NCI-H128 (cell line): ENCODE measurements around the gene PKMYT1.

ENCODE experiments used
- DNase-seq: peaks from one replicate; lab custom pipeline; 2025; ENCODE audit not compliant: unreplicated experiment; lab: John Stamatoyannopoulos, UW

Gene PKMYT1

DNA sequence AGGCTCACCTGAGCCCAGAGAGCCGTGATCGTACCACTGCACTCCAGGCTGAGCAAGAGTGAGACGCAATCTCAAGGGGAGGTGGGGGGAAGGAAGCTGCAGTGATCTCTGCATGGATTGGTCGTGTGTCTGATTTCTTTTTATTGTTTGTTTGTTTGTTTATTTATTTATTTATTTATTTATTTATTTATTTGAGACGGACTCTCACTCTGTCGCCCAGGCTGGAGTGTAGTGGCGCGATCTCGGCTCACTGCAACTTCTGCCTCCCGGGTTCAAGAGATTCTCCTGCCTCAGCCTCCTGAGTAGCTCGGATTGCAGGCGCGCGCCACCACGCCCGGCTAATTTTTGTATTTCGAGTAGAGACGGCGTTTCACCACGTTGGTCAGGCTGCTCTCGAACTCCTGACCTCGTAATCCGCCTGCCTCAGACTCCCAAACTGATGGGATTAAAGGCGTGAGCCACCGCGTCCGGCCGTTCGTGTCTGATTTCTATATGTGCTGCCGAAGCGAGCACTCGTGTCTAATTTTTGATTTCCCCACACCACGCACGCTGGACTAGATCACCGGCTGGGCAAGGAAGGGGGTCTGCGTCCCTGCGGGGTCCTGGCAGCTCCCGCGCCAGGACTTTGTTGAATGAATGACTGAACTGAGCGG lies 39.5 kb upstream of the PKMYT1 start:
- DNase-seq, result no peak

DNA sequence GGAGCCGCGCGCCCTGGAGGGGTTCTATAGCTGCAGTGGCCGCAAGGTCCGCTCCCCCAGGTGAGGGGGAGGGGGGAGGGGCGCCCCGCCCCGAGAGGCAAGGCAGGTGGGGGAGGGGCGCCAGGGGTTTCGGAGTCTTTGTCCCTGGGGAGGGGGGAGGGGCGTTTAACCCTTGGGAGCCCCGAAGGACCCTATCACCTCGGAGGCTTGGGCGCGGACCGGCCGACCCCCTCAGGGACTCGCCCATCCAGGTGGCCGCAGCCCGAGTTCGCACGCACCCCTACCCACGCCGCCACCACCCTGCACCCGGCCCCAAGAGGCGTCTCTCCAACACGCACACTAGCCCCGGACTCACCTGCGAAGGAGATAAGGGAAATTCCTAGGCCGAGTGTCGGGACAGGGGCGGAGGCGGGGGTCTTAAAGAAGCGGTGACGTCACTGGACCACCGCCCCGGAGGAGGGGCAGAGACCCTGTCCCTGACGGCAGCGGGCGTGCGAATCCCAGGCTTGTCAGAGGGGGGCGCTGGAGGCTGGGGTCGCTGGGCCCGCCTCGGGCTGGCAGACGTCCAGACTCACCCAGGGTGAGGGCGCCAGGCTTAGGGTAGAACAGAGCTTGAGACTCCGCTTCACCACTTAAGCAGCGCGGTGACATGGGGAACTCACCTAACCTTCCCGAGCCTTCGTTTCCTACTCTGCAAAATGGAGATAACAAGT lies 37.7 kb upstream of the PKMYT1 start, which contains the start of gene CLDN6:
Gene CLDN6, minus strand, starts transcription at position 390 of the 713 bp plus-strand sequence. CDS start 2,162 bp downstream, outside the sequence.
- no peak for DNase-seq

DNA sequence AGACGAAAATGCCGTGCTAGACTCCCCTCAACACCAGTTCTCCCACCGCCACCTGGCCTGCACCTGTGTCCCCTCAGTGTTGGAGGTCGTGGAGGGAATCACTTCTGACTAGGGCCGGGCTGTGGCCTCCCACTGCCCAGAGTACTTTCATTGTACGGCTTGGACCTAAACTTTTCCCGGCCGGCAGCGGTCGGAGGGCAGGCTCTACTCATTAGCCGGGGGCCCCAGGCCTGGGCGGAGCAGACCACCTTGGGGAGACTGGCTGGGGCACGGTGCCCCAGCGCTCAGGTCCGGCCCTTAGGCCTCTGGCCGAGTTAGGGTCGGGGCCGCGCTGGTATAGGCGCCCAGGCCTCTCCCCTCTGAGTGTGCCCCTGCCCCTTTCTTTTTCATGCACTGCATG lies 37.1 kb upstream of the PKMYT1 start:
- DNase-seq, result no peak

DNA sequence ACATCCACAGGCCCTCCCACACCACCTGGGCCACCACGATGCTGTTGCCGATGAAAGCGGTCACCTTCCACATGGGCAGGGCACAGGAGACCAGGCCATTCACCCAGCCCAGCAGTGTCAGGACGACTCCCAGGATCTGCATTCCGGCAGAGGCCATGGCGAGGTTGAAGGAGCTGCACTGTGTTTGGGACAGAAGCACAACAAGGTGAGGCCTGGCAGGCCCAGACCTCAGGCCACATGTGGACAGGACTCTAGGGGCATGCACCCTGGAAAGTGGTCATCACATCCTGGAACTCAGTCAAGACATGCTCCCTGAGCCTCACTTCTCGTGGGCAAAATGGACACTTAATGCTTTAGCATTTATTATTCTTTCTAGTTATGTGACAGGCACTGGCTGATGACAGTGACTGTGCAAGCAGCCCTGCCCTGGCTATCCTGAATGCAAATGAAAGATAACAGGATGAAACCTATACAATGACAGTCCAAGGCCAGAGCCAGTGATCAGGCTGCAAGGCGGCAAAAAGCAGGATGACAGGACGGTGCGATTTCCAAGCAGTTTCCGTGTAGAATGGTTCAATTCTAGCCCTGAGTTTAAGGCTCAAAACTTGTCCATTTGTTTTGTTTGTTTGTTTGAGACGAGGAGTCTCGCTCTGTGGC lies 35.7 kb upstream of the PKMYT1 start:
- no peak for DNase-seq

DNA sequence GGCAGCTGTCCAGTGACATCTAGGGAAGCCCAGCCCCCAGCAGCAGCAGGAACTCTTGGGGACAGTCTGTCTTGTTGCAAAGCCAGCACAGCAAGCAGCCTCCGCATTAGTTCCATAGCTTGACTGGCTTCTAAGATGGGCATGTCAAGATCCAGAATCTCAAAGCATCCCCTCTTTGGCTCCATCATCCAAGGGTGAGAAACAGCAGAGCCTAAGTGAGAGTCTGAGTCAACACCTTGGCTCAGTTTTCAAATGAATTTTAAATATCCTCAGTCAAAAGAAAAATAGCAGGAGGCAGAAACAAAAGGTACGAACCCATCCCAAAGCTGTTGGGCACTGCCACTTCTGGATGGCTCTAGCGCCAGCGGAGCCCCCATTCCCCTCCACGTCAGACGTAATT lies 34.7 kb upstream of the PKMYT1 start:
- no peak for DNase-seq

DNA sequence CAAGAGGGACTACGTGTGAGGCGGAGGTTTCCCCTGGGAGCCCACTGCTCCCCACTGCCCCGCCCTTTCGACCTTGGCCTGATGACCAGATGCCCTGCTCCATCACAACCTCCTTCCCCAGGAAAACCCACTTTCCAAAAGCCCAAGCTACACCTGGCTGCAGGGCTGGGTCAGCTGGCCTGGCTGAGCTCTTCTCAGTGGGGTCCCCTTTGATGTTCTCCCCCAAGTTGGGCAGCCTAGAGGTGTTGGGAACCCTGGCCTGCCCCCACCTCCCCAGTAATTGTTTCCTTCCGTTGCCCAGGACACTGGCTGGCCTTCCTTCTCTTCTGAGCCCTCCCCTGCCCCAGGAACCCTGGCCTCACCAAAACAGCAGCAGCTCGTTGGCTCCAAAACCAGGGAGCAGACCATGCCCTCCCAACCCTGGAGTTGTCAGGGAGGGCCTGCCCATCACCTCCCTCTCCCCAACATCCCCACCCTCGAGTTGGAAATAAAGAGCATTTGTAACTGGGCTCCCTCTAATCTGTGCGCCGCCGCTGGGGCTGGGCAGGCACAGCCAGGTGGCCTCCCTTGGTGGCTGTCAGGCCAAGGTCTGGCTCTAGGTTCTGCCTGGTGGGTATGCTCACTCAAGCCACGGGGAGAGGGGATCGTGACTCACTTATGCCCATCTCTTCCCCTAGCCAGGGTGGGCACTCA lies 33.9 kb upstream of the PKMYT1 start:
- DNase-seq, result no peak

DNA sequence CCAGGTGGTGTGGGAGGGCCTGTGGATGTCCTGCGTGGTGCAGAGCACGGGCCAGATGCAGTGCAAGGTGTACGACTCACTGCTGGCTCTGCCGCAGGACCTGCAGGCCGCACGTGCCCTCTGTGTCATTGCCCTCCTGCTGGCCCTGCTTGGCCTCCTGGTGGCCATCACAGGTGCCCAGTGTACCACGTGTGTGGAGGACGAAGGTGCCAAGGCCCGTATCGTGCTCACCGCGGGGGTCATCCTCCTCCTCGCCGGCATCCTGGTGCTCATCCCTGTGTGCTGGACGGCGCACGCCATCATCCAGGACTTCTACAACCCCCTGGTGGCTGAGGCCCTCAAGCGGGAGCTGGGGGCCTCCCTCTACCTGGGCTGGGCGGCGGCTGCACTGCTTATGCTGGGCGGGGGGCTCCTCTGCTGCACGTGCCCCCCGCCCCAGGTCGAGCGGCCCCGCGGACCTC lies 33.3 kb upstream of the PKMYT1 start:
- no peak for DNase-seq

DNA sequence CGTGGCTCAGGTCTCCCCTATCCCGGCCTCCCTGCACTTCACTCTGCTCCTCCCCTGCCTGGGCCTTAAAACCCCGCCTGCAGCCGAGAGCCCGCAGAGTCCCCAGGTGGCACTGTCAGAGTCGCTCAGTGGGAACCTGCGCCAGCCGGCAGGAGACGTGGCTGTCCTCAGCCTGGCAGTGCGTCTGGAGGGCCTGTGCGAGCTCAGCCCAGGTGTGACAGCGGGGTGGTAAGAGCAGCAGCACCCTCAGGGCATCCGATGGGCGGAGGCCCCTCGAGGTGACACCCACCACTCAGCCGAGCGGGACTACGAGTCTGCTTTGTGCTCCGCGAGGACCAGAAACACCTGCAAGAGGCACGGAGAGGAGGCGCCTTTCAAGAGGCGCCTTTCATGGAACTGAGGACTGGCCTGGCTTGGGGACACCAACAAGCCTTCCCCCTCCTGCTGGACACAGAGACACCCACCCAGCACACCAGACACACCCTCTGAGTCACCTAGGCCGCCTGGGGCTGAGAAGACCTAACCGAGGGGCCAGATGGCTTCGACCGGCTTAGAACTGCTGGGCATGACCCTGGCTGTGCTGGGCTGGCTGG lies 32.7 kb upstream of the PKMYT1 start, which contains the start of gene CLDN9:
Gene CLDN9, plus strand, starts transcription at position 96 of the 593 bp plus-strand sequence. Its CDS starts 440 bp downstream, at position 536.
- no peak for DNase-seq

DNA sequence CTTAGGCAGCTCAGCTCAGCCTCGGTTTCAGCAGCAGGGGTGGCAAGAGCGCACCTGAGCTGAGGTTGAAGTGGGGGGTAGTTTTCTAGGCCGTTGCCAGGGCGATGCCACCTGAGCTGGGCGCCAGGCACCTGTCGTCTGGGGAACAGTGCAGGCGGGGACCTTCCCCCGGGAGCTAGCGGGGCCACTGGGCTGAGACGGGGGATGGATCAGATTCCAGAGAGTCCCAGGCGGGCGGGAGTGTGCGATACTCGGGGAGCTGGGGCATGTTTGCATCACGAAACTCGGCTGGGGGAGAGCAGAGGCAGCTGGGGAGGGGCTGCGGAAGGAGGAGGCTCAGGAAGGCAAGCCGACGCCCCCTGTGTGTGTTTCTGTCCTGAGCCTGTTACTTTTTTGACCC lies 32.0 kb upstream of the PKMYT1 start:
- DNase-seq, result peak; percentile 63

DNA sequence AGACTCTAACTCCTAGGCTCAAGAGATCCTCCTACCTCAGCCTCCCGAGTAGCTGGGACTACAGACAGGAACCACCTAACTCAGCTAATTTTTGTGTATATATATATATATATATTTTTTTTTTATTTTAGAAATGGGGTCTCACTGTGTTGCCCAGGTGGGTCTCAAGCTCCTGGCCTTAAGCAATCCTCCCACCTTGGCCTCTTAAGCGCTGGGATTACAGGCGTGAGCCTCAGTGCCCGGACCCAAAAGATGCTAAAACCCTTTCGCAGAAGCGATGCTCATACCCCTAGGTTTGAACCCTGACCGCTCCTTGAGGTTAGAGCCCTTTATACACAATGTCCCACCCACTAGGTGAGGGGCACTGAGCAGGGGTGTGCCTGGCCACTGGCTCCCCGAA lies 30.3 kb upstream of the PKMYT1 start:
- no peak for DNase-seq

DNA sequence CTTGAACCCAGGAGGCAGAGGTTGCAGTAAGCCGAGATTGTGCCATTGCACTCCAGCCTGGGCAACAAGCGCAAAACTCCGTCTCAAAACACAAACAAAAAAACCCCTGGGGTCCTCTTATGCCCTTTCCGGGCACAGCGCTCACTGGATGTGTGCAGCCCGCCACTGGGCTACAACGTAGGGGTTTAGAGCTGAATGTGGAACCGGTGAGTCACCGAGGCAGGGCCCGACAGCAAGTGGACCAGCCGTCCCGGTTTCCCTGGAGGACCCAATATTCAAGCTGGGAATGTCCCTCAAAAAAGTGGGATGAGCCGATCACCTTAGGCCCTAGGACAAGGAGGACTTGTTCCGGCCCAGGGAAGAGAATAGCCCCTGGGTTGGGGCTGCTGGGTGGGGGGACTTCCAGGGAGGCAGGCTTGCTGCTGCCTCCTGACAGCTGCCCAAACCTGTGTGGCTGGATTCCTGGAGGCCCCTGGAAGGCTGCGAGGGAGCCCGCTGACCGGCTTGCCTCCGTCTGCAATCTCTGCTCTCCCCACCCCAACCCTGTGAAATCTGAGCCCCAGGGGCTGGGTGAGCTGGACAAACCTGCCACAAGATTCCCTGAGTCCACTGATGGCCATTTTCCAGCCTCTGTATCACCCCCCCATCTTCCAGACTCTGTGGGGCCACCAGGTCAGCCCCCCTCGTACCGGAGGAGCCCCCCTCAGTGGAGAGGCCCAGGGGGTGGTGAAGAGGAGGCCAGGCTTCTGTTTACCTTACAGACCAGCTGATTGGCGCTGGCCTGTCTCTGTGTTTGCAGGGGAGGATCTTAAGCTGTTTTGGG lies 29.5 kb upstream of the PKMYT1 start:
- DNase-seq, result no peak

DNA sequence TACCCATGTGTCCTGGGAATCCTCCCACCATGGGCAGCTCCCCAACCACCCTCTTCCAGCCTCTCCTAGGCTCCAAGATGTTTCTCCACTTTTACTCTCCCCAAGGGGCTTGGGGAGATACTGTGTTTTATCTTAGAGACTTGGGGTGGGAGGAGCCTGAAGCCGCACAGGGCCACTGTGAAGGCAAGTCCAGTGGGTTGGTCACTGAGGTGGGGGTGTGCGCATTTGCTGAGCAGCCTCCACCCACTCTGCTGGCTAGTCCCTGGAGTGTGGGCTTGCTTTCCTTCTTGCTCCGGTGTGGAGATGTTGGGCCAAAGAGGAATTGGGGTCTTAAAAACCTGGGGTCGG lies 28.4 kb upstream of the PKMYT1 start:
- DNase-seq, result no peak

DNA sequence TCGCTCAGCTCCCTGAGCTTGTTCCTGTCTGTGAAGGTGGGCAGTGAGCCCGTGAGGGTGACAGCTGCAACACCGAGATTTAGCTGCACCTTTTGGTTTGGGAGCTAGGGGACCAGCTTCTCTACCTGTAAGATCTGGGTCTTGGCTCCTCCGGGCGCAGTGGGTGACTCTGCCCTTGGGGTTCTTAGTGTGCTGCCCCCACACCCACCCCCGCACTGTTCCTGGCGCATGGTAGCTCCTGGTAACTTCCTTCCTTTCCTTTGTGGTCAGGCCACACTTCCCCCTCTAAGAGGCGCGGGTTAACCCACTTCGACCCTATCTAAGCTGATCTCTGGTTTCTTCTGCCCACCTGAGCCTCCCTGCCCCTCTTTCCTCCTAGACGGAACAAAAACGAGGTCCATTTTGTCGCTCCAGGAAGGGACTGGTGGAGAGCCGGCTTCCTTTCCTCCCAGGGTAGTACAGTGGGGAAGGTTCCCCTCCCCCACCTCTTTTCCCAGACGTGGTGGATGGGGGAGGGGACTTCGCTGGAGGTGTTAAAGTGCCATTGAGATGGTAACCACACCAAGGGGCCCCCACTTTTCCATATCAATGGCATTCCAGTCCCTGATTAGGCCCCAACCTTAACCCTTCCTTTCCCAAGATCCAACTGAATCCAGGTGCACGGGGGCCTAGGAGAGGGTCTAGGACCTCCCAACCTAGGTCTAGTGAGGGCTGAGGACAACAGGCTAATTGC lies 27.9 kb upstream of the PKMYT1 start:
- no peak for DNase-seq

DNA sequence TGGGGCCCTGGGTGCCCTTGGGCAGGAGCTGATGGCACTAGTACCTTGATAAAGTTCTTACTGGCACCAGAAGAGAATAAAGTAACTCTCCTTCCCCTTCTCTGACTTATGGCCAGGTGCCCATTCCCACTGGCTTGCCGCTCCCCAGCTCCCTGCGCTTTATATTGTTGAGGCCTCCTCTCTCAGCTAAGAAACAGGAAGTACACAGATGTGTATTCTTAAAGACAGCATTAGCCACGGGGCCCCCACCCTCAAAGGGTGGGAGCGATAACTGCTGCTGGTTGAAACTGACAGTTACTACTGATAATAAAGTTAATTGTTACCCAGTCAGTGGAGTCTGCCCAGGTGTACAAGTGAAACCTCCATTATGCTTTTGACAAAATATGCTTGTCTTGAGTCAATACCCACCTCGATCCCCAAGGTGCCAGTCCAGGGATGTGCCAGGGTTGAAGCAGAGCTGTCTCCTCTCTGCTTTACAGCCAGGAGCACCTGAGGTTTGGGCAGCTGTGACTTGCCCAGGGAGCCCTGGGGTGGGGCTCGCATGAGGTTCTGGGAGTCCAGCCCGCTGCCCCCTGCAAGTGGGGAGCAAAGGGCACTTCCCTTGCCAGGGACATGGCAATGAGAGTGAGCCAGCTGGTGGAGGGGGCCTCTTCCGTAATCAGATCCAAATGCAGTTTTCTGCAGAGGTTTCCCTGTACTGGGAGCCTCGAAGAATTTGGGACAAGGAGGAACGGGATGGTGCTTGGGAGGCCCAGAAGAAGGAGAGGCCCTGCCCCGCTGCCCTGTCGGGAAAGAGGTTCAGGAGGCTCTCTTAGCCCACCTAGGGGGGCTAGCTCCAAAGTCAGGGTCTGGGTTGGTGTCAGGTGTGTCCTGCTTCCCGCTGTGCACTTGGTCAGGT lies 27.1 kb upstream of the PKMYT1 start:
- no peak for DNase-seq

DNA sequence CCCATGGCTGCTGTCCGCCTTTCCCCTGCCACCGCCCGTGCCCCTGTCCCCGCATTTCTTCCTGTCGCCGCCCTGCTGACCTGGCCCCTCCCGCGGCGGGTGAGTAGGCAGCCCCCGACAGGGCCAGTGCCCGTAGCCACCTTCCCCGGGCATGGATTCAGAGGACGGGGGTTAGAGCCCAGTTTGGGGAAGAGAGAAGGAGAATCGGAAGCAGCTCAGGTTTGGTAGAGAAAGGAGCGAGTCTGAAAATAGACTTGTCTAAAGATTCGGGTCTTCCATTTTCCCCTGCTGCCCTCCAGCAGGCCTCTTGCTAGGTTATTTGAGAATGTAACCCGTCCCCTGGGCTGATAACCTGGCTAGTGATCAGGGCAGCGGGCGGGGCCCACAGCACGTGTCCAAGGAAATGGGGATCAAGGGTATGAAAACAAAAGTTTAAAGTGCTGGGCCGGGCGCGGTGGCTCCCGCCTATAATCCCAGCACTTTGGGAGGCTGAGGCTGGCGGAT lies 24.6 kb upstream of the PKMYT1 start:
- no peak for DNase-seq

DNA sequence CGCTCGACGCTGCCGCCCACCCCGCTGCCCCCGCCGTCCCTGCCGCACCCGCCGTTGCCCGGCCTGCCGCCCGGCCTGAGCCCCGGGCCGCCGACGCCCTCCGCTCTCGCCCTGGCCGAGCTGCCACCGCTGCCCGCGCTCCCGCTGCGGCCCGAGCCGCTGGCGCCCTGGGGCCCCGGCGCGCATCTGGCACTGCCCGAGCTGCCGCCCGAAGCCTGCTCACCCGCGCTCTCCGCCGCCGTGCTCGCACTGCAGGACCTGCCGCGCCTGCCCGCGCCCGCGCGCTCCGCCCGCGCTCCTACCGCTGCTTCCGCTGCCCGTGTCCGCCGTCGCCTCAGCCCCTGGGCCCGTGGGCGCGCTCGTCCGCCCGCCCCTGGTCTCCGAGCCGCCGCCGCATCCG lies 24.1 kb upstream of the PKMYT1 start:
- DNase-seq, result no peak

DNA sequence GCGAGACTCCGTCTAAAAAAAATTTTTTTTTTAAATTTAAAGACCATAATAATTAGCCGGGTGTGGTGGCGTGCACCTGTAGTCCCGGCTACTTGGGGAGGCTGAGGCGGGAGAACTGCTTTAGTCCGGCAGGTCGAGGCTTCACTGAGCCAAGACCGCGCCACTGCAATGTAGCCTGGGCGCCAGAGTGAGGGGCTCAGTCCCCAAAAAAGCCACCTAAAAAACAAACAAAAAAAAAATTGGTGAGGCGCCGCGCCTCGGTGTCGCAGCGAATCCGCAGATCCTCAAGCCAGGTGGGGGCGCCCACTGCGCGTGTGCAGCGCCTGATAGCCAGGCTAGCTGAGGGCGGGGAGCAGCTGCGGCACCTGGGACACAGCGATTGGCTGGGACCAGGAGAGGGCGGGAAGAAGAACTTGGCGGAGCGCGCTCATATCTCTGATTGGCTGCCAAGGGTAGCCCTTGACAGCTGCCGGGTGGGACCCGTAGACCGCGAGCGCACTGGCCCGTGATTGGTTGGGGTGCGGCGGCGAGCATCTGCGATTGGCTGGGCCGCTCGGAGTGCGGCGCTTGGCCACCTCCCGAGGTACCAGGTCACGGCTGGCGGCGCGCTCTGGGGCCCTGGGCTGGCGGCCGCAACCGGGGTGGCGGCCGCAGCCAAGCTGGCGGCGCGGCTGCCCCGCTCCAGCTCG lies 23.5 kb upstream of the PKMYT1 start:
- peak; percentile 91 for DNase-seq

DNA sequence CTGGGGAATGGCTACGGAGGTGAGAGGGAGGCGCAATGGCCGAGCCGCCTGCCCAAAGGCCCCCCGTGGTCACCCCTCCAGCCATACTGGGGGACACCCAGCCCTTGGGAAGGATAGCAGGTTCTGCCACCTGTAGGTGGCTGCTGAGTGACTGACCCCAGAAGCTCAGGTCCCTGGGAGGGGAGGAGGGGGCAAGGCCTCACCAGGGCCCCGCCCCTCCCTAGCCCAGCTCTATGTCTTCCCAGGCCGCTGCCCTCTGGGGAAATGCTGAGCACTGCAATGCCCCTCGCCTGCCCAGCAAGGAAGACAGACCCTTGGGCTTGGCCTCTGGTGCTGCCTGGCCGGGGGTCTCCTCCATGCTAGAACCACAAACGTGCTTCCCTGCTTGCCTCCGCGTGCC lies 21.1 kb upstream of the PKMYT1 start:
- no peak for DNase-seq
